Panc1 (cell line): ENCODE data around the gene CSH1.

Experiments used
- CTCF ChIP-seq: fragments of 450-650 bp; IDR thresholded peaks from 2 replicates; pipeline ENCODE4 v1.5.1; 2017; ENCODE audit warnings: mild to moderate bottlenecking
- POLR2AphosphoS5 ChIP-seq: IDR thresholded peaks from 2 replicates; pipeline ENCODE4 v1.6.1; 2012; ENCODE audit warnings: mild to moderate bottlenecking, low read depth, low read length, moderate library complexity
- REST ChIP-seq, 2 experiments: IDR thresholded peaks; 2 replicates each; pipeline ENCODE4 v1.6.1; 2011 to 2012; ENCODE audit warnings: low read depth in 2 of 2, control low read depth in 1 of 2, low read length in 1 of 2, mild to moderate bottlenecking in 1 of 2, moderate library complexity in 1 of 2; ENCODE audit not compliant: insufficient read depth in 1 of 2
- SIN3A ChIP-seq: IDR thresholded peaks from 2 replicates; pipeline ENCODE4 v1.6.1; 2012; ENCODE audit warnings: low read depth, mild to moderate bottlenecking, low read length, moderate library complexity, borderline replicate concordance; ENCODE audit not compliant: insufficient read depth
- TCF7L2 ChIP-seq: IDR thresholded peaks from 2 replicates; pipeline ENCODE4 v1.6.1; 2011; ENCODE audit warnings: mild to moderate bottlenecking, low read depth, low read length, inconsistent platforms

GRCh38 chr17:63941751-63942150, 45.4 kb upstream of the CSH1 start:
- no peak for TF ChIP-seq POLR2AphosphoS5
- no peak for TF ChIP-seq CTCF
- TF ChIP-seq TCF7L2: no peak
- no peak for TF ChIP-seq REST (IDR thresholded peaks at IDR 0.05; ENCODE audit: insufficient read depth in 1 of 2, low read depth in 2 of 2, low read length in 1 of 2)
- no peak for TF ChIP-seq SIN3A
